NOMO-1 treated with DMSO at 0.1 percent for 48 hours (cell line): ENCODE results near the gene LEMD3.
A peak's percentile ranks its signal among the peaks of the same experiment; 100 is the strongest.

Experiments used
- DNase-seq: peaks from one replicate; lab custom pipeline; 2025; ENCODE audit not compliant: unreplicated experiment; lab: John Stamatoyannopoulos, UW

Gene LEMD3

GRCh38 chr12:65168681-65169319 is 583 bp upstream of the LEMD3 start:
- peak; percentile 40 for DNase-seq

- peak; percentile 43 for DNase-seq
Measured at GRCh38 chr12:65170209-65170881, 962 bp downstream of the LEMD3 start.

- DNase-seq = no peak
Measured at GRCh38 chr12:65171073-65171472, 1.7 kb downstream of the LEMD3 start.

- DNase-seq = no peak
Measured at GRCh38 chr12:65171870-65172269, 2.5 kb downstream of the LEMD3 start.

GRCh38 chr12:65175385-65175784 is 6.0 kb downstream of the LEMD3 start:
- DNase-seq = no peak

- DNase-seq = no peak
Measured at GRCh38 chr12:65182012-65182739, 12.8 kb downstream of the LEMD3 start.

- DNase-seq = no peak
Measured at GRCh38 chr12:65184176-65184857, 14.9 kb downstream of the LEMD3 start.

GRCh38 chr12:65184858-65185229 is 15.5 kb downstream of the LEMD3 start:
- no peak for DNase-seq

- no peak for DNase-seq
Measured at GRCh38 chr12:65187665-65188064, 18.3 kb downstream of the LEMD3 start.

GRCh38 chr12:65188179-65188701 is 18.9 kb downstream of the LEMD3 start:
- DNase-seq = peak; percentile 32

- DNase-seq = no peak
Measured at GRCh38 chr12:65189028-65189718, 19.8 kb downstream of the LEMD3 start.

- no peak for DNase-seq
Measured at GRCh38 chr12:65192963-65193516, 23.7 kb downstream of the LEMD3 start.

GRCh38 chr12:65194949-65195348 is 25.6 kb downstream of the LEMD3 start:
- DNase-seq = no peak

- no peak for DNase-seq
Measured at GRCh38 chr12:65195387-65196055, 26.1 kb downstream of the LEMD3 start.

GRCh38 chr12:65196762-65197567 is 27.6 kb downstream of the LEMD3 start:
- no peak for DNase-seq

- DNase-seq = no peak
Measured at GRCh38 chr12:65199604-65200003, 30.2 kb downstream of the LEMD3 start.

- DNase-seq = no peak
Measured at GRCh38 chr12:65200007-65200665, 30.8 kb downstream of the LEMD3 start.

GRCh38 chr12:65203376-65203775 is 34.0 kb downstream of the LEMD3 start:
- no peak for DNase-seq
